Measurements from ENCODE around the gene TMEM140. TPM values are rescaled to one million over a fixed set of nuclear protein-coding genes. Genes with fewer than 3 reads are reported as not detected.

TMEM140 gene
- total RNA-seq, 1 experiment from 2014 or later, result 4.2 TPM

DNA sequence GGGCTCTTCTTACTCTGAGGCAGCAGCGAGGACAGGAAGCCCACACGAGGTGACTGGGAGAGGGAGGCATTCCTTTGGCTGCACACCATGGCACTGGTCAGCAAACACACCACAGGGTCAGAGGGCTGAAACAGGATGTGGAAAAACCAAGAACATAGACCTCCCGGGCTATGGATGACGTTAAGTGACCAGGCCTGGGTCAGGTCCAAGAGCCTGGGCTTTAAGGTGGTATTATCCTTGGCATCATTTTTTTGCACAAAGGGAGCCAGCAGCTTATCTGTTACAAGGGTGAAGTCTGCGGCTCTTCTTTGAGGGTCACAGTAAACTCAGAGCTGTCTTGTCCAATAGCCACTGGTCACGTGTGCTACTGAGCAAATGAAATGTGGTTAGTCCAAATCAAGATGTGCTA lies 56.5 kb downstream of the TMEM140 start:
- Mint-ChIP-seq H3K4me3 (ENCODE audit: low read depth, unreplicated experiment) (no peak overlapping the region), H3K9me3 (ENCODE audit: low read depth, unreplicated experiment) (no peaks in the 10 kb centered on the region), H3K36me3 (ENCODE audit: insufficient read depth, unreplicated experiment) (no peaks in the 10 kb centered on the region), H3K27ac (ENCODE audit: unreplicated experiment) (no peak overlapping the region), H3K4me1 (ENCODE audit: low read depth, unreplicated experiment) (peaks cover 15% of the 10 kb centered on the region), H3K27me3 (ENCODE audit: unreplicated experiment) (no peaks in the 10 kb centered on the region)
- no TSS peak for BruUV-seq (replicated peaks)
- TF ChIP-seq, protein P1, sequence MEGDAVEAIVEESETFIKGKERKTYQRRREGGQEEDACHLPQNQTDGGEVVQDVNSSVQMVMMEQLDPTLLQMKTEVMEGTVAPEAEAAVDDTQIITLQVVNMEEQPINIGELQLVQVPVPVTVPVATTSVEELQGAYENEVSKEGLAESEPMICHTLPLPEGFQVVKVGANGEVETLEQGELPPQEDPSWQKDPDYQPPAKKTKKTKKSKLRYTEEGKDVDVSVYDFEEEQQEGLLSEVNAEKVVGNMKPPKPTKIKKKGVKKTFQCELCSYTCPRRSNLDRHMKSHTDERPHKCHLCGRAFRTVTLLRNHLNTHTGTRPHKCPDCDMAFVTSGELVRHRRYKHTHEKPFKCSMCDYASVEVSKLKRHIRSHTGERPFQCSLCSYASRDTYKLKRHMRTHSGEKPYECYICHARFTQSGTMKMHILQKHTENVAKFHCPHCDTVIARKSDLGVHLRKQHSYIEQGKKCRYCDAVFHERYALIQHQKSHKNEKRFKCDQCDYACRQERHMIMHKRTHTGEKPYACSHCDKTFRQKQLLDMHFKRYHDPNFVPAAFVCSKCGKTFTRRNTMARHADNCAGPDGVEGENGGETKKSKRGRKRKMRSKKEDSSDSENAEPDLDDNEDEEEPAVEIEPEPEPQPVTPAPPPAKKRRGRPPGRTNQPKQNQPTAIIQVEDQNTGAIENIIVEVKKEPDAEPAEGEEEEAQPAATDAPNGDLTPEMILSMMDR (IDR thresholded peaks at IDR 0.05; ENCODE audit: unreplicated experiment), result no peak
- DNase-seq, result no peak
- intact Hi-C loops (cut with micrococcal nuclease; ENCODE audit: unreplicated experiment), result no loop called here
- CTCF ChIA-PET, result no interaction called here

DNA sequence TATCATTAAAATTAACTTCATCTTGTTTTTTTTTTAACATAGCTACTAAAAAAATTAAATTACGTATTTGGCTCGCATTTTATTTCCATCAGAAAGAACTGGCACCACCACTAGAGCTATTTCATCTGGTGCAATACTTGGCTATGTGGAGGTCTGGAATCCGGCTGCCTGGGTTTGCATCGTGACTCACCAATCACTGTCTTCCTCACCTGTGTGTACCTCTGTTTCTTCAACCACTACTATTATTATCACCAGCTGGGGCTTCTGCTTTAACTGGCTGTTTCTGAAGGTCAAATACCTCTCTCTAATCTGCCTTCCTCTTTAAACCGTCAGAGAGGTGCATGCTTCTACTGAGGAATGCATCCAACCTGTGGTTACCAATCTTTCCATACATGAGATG lies 57.0 kb downstream of the TMEM140 start:
- H3K9me3 Mint-ChIP-seq (ENCODE audit: low read depth, unreplicated experiment), result no peaks in the 10 kb centered on the region
- intact Hi-C loops (cut with micrococcal nuclease; ENCODE audit: unreplicated experiment), result no loop called here
- H3K4me3 Mint-ChIP-seq (ENCODE audit: low read depth, unreplicated experiment), result no peak overlapping the region
- TF ChIP-seq, protein P1 (IDR thresholded peaks at IDR 0.05; ENCODE audit: unreplicated experiment), result no peak
- no peak for DNase-seq
- BruUV-seq (replicated peaks), result no TSS peak
- H3K36me3 Mint-ChIP-seq (ENCODE audit: insufficient read depth, unreplicated experiment), result no peaks in the 10 kb centered on the region
- no peaks in the 10 kb centered on the region for H3K27me3 Mint-ChIP-seq (ENCODE audit: unreplicated experiment)
- H3K27ac Mint-ChIP-seq (ENCODE audit: unreplicated experiment), result no peak overlapping the region
- H3K4me1 Mint-ChIP-seq (ENCODE audit: low read depth, unreplicated experiment), result peaks cover 15% of the 10 kb centered on the region
- CTCF ChIA-PET, result no interaction called here

DNA sequence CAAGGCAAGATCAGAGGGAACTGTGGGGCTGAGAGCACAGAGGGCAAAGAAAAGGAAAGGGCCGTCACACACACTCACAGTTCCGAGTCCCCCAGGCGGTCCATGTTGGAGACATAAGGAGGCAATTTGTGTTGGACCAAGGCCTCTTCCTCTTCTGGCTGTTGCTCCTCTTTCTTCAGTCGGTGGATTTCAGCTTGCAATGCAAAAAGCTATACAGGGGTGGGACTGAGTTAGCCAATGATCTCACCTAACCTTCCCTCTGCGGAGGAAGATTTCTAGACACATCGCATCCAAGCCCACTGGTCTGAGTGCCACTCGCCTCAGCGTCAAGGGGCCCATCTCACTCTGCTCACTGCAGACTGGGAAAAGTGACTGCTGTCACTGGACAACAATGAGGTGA lies 58.0 kb downstream of the TMEM140 start:
- peaks cover 15% of the 10 kb centered on the region for H3K4me1 Mint-ChIP-seq (ENCODE audit: low read depth, unreplicated experiment)

DNA sequence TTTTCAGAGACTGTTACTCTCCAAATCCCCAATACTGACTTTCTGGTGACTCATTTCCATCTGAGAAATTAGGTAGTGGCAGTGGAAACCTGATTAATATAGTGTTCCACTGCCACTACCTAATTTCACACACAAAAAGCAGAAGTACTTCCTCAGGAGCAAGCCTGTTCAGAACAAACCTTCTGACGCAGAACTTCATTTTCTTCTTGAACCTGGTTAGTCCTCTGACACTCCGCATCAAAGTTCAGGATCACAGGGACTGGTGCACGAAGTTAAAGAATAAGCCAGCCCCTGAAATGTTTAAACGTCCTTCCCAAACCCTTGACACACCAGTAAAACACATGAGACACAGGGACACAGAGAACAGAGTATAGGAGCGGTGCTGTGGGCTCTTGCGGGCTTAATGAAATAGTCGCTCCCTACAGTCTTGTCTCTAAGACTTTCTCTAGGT lies 59.1 kb downstream of the TMEM140 start:
- TF ChIP-seq, protein P1 (IDR thresholded peaks at IDR 0.05; ENCODE audit: unreplicated experiment), result no peak

More for the DNA sequence above, 58.0 kb downstream of the TMEM140 start:
- no peak for DNase-seq
- TF ChIP-seq, protein P1 (IDR thresholded peaks at IDR 0.05; ENCODE audit: unreplicated experiment), result no peak
- BruUV-seq (replicated peaks), result no TSS peak
- Mint-ChIP-seq H3K27ac (ENCODE audit: unreplicated experiment) (no peak overlapping the region), H3K36me3 (ENCODE audit: insufficient read depth, unreplicated experiment) (peaks cover 5% of the 10 kb centered on the region), H3K9me3 (ENCODE audit: low read depth, unreplicated experiment) (no peaks in the 10 kb centered on the region), H3K4me3 (ENCODE audit: low read depth, unreplicated experiment) (no peak overlapping the region), H3K27me3 (ENCODE audit: unreplicated experiment) (no peaks in the 10 kb centered on the region)
- CTCF ChIA-PET, result no interaction called here
- intact Hi-C loops (cut with micrococcal nuclease; ENCODE audit: unreplicated experiment), result no loop called here

More for the DNA sequence above, 59.1 kb downstream of the TMEM140 start:
- no peak overlapping the region for H3K27ac Mint-ChIP-seq (ENCODE audit: unreplicated experiment)
- DNase-seq, result no peak
- H3K9me3 Mint-ChIP-seq (ENCODE audit: low read depth, unreplicated experiment), result no peaks in the 10 kb centered on the region
- H3K27me3 Mint-ChIP-seq (ENCODE audit: unreplicated experiment), result no peaks in the 10 kb centered on the region
- H3K4me1 Mint-ChIP-seq (ENCODE audit: low read depth, unreplicated experiment), result peaks cover 15% of the 10 kb centered on the region
- CTCF ChIA-PET, result no interaction called here
- peaks cover 16% of the 10 kb centered on the region for H3K36me3 Mint-ChIP-seq (ENCODE audit: insufficient read depth, unreplicated experiment)
- H3K4me3 Mint-ChIP-seq (ENCODE audit: low read depth, unreplicated experiment), result no peak overlapping the region
- no TSS peak for BruUV-seq (replicated peaks)
- intact Hi-C loops (cut with micrococcal nuclease; ENCODE audit: unreplicated experiment), result no loop called here

All from Calu3 (cell line).